Mucosa of descending colon (tissue), 3 donors: Measurements from ENCODE around the gene SLC1A3. TPM values are rescaled to one million over a fixed set of nuclear protein-coding genes. Genes with fewer than 3 reads are reported as not detected.
A peak's percentile ranks its signal among the peaks of the same experiment; 100 is the strongest.

Experiments
- ATAC-seq: fragments of 200-7000 bp; cut with Tn5 transposase; one replicate; pipeline ENCODE4 v1.9.1; 2020; ENCODE audit warnings: mild to moderate bottlenecking, moderate library complexity
- DNase-seq, 3 donors: peaks; one replicate each; pipeline ENCODE4 v3.0.0-alpha.2; 2020
- H3K36me3 ChIP-seq: fragments of 200-600 bp; one replicate; pipeline ENCODE4 v1.8.0; 2021; ENCODE audit warnings: low read depth, mild to moderate bottlenecking
- H3K4me1 ChIP-seq: fragments of 200-600 bp; one replicate; pipeline ENCODE4 v1.8.0; 2021; ENCODE audit warnings: low read depth, mild to moderate bottlenecking
- H3K4me3 ChIP-seq: fragments of 200-600 bp; one replicate; pipeline ENCODE4 v1.8.0; 2021; ENCODE audit warnings: mild to moderate bottlenecking
- H3K9me3 ChIP-seq: fragments of 200-600 bp; one replicate; pipeline ENCODE4 v1.8.0; 2021; ENCODE audit warnings: mild to moderate bottlenecking
- intact Hi-C, 2 donors: fragments of 100-400 bp; cut with DNase I in 1 of 2; cut with micrococcal nuclease in 1 of 2; formaldehyde crosslinking; loops; one replicate each; pipeline versions ENCODE4 v1.11.0 to v1.11.1; 2022; cut with DNase I, micrococcal nuclease
- total RNA-seq, 3 donors: library from RNA; stranded (reverse); fragmentation: NEBNext Ultra II Directional in 2 of 3; extraction: Animal tissue kit (Norgen Biotek cat#: 25700) in 2 of 3; gene quantifications; one replicate each; pipeline versions ENCODE4 v1.2.1 to v1.2.4, GENCODE V29; 2021 to 2023
- TF ChIP-seq, protein P1 (sequence below): fragments of 200-600 bp; IDR thresholded peaks from one replicate; pipeline ENCODE4 v1.8.0; 2022; ENCODE audit warnings: antibody characterized with exemption, mild to moderate bottlenecking
- donor health status: DM: no; HTN: no; CAD: no; lungs with moderate emphysema.
- donor health status: DM: no; HTN: no; CAD: no.
- donor health status: DM: no; HTN: yes; CAD: no.

The SLC1A3 gene
- total RNA-seq, 3 donors from 2014 or later, result 0.67 to 10.2 (median 7.9) TPM

DNA sequence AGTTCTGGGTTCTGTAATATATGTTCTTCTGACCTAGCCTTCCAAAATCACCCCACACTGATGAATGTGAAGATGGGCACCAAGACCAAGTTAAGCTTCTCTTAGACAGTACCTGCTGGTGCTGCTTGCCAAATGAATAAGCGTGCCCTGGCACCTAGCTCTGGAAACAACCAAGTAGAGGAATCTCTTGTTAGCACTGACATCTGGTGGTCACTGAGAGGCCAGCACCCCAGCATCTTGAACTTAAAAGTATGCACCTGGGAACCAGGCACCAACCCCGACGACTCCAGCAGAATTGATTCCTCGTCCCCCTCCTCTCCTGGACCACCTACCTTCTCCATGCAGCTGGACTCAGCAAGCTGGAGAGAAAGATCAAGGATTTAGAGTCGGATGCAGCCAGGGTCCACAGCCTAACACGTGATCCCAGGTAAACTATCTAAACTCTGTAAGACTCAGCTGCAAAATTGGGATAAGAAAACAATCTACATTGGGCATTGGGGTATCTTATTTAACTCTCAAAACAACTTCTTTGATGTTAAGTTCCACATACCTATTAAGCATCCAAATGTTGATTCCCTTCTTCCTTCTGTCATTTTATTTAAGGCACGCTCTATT is 89.8 kb downstream of the SLC1A3 start:
- DNase-seq, result peak in 2 of 3 donors; percentile 30 to 56
- TF ChIP-seq, protein P1, sequence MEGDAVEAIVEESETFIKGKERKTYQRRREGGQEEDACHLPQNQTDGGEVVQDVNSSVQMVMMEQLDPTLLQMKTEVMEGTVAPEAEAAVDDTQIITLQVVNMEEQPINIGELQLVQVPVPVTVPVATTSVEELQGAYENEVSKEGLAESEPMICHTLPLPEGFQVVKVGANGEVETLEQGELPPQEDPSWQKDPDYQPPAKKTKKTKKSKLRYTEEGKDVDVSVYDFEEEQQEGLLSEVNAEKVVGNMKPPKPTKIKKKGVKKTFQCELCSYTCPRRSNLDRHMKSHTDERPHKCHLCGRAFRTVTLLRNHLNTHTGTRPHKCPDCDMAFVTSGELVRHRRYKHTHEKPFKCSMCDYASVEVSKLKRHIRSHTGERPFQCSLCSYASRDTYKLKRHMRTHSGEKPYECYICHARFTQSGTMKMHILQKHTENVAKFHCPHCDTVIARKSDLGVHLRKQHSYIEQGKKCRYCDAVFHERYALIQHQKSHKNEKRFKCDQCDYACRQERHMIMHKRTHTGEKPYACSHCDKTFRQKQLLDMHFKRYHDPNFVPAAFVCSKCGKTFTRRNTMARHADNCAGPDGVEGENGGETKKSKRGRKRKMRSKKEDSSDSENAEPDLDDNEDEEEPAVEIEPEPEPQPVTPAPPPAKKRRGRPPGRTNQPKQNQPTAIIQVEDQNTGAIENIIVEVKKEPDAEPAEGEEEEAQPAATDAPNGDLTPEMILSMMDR, result peak; percentile 17
- peak; percentile 60 for ATAC-seq
- H3K36me3 ChIP-seq, result no peaks in the 10 kb centered on the region
- no peaks in the 10 kb centered on the region for H3K9me3 ChIP-seq
- no peak overlapping the region for H3K4me3 ChIP-seq
- intact Hi-C loops, result loop anchor here in 1 of 2 donors (10.0 kb wide), 1 partner anchor 281 kb away; no protein-coding TSS in a partner anchor
- peaks cover 5% of the 10 kb centered on the region for H3K4me1 ChIP-seq

DNA sequence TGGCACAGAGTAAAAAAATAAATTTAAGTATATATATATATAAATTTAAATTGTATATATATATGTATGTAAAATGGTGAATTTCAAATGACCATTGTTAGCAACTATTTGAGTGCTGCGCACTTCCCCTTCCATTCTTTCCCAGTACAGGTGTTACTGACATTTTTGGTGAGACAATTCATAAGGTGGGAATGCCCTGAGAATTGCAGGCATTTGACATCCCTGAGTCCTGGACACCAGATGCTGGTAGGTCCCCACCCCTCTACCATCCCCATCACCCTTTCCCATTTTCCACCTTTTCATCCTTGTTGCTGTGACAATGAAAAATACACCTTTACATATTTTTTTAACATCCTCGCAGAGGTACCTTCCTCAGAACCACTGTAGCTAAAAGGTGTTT is 91.6 kb downstream of the SLC1A3 start:
- DNase-seq (no peak), ATAC-seq (no peak)
- Histone ChIP-seq H3K4me3 (no peak overlapping the region), H3K9me3 (no peaks in the 10 kb centered on the region), H3K4me1 (peaks cover 3% of the 10 kb centered on the region), H3K36me3 (no peaks in the 10 kb centered on the region)
- intact Hi-C loops, result loop anchor here in 1 of 2 donors (10.0 kb wide), 1 partner anchor 283 kb away; no protein-coding TSS in a partner anchor
- TF ChIP-seq, protein P1, result no peak

DNA sequence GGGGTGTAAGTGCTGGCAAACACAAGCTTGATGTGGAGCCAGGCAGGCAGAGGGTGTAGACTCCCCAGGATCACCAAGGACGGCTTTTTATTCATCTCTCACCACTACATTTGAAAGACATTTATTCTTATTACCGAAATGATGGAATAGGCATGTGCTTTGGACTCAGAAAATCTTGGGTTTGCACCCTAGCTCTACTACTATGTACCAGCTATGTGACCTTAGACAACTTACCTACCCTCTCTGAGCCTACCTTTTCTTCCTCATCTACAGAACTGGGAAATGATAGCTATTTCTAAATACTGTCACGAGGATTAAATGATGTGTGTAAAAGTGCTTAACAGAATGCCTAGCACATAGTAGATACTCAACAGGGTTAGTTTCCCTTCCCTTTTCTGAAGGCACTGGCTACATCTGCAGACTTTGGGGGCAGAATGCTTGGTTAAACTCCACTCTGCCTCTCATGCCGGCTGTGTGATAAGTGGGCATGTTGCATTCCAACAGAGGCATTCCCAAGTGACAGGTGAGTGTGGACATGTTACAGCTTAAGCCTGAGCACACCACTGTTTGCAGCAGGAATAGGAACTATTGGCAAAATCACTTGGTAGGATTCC is 94.8 kb downstream of the SLC1A3 start:
- ATAC-seq (peak; percentile 48), DNase-seq (no peak)
- TF ChIP-seq, protein P1, result no peak
- no peaks in the 10 kb centered on the region for H3K36me3 ChIP-seq
- intact Hi-C loops, result no loop called here
- no peaks in the 10 kb centered on the region for H3K9me3 ChIP-seq
- no peaks in the 10 kb centered on the region for H3K4me1 ChIP-seq
- H3K4me3 ChIP-seq, result no peak overlapping the region

DNA sequence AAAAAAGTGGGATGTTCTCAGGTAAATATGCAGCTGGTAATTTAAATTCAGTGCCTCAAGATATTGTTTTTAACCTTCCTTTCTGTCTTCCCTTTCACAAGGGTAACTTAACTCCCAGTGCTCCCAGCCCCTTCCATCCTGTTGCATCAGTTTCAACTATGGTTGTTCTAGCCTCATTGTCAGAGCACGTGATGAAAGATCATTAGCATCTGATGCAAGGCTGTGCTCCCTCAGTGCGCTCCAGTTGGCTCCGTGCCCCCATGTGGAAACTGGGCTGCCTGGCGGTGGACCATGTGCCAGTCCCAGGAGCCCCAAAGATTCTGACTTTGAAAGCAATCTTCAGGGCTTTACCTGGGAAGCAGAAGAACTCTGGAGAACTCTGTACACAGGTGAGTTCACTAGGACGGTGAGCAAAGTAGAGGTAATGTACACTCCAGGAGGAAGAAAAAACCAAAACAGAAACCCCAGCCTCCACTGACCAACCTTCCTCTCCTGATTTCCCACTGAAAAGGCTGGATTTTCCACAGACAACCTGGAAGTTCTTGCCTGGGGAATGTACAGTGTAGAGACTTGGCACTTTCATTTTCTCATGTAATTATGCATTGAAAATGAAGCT is 96.9 kb downstream of the SLC1A3 start:
- no peaks in the 10 kb centered on the region for H3K4me1 ChIP-seq
- H3K9me3 ChIP-seq, result no peaks in the 10 kb centered on the region
- intact Hi-C loops, result no loop called here
- no peak overlapping the region for H3K4me3 ChIP-seq
- ATAC-seq (no peak), DNase-seq (no peak)
- H3K36me3 ChIP-seq, result no peaks in the 10 kb centered on the region
- TF ChIP-seq, protein P1, result no peak

DNA sequence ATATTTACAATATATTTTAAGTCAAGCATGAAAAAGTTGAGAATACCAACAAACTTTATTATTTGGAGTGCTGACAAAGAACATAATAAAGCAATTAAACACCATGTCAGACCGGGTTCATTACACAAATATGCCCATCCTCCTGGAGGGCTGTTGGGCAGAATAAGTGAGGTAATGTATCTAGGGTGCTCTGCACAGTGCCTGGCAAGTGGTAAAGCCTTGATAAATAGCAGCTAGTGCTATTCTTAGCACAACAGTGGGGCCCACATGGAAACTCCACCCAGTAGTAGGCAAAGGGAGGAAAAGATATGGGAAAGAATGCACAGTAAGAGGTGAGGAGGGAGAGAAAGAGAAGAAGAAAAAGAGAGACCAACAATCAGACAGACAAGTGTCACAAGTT is 97.7 kb downstream of the SLC1A3 start:
- H3K4me3 ChIP-seq, result no peak overlapping the region
- no peak for ATAC-seq
- no peak for DNase-seq
- H3K9me3 ChIP-seq, result no peaks in the 10 kb centered on the region
- intact Hi-C loops, result no loop called here
- H3K36me3 ChIP-seq, result no peaks in the 10 kb centered on the region
- TF ChIP-seq, protein P1, result no peak
- no peaks in the 10 kb centered on the region for H3K4me1 ChIP-seq
